Astrocyte (in vitro differentiated cells and primary cell): ENCODE data around the gene SH2D4B. TPM values are rescaled to one million over a fixed set of nuclear protein-coding genes. Genes with fewer than 3 reads are reported as not detected.

ENCODE experiments used
- DNase-seq: peaks from one replicate; pipeline ENCODE4 v3.0.0-alpha.2; 2010; ENCODE audit warnings: low read depth
- FAIRE-seq: peaks from 2 replicates; lab custom pipeline; 2011; peaks lifted over from hg19 to GRCh38; lab: Jason Lieb, UNC
- H2AFZ ChIP-seq: 2 replicates; pipeline ENCODE4 v1.6.0; 2012; ENCODE audit warnings: low read depth, low read length, inconsistent platforms
- H3K27ac ChIP-seq: 2 replicates; pipeline ENCODE4 v1.5.1; 2011; ENCODE audit warnings: low read depth, low read length, inconsistent platforms
- H3K27me3 ChIP-seq: 2 replicates; pipeline ENCODE4 v1.6.0; 2011; ENCODE audit warnings: low read length, inconsistent platforms; ENCODE audit not compliant: insufficient read depth
- H3K36me3 ChIP-seq: 2 replicates; pipeline ENCODE4 v1.5.1; 2011; ENCODE audit warnings: low read length, inconsistent platforms; ENCODE audit not compliant: insufficient read depth
- H3K4me1 ChIP-seq: 2 replicates; pipeline ENCODE4 v1.5.1; 2011; ENCODE audit warnings: low read length, inconsistent platforms; ENCODE audit not compliant: insufficient read depth
- H3K4me2 ChIP-seq: 2 replicates; pipeline ENCODE4 v1.6.0; 2012; ENCODE audit warnings: low read length, inconsistent platforms
- H3K4me3 ChIP-seq: 2 replicates; pipeline ENCODE4 v1.5.1; 2011; ENCODE audit warnings: low read depth, mild to moderate bottlenecking, low read length, inconsistent platforms; ENCODE audit not compliant: insufficient read depth
- H3K79me2 ChIP-seq: 2 replicates; pipeline ENCODE4 v1.6.0; 2012; ENCODE audit warnings: mild to moderate bottlenecking, low read length, inconsistent platforms; ENCODE audit not compliant: insufficient read depth
- H3K9ac ChIP-seq: 2 replicates; pipeline ENCODE4 v1.6.0; 2012; ENCODE audit warnings: mild to moderate bottlenecking, low read length, inconsistent platforms
- H3K9me3 ChIP-seq: 2 replicates; pipeline ENCODE4 v1.5.1; 2012; ENCODE audit warnings: low read depth, mild to moderate bottlenecking, low read length, inconsistent platforms; ENCODE audit not compliant: insufficient read depth
- H4K20me1 ChIP-seq: 2 replicates; pipeline ENCODE4 v1.6.0; 2012; ENCODE audit warnings: low read length, inconsistent platforms; ENCODE audit not compliant: insufficient read depth
- H3K27ac Mint-ChIP-seq: one replicate; pipeline ENCODE4 v1.8.0; 2021; ENCODE audit warnings: mild to moderate bottlenecking, mixed read lengths; ENCODE audit not compliant: unreplicated experiment
- H3K27me3 Mint-ChIP-seq: one replicate; pipeline ENCODE4 v1.8.0; 2021; ENCODE audit warnings: low read depth, mixed read lengths; ENCODE audit not compliant: unreplicated experiment
- H3K36me3 Mint-ChIP-seq: one replicate; pipeline ENCODE4 v1.8.0; 2021; ENCODE audit warnings: low read depth, mixed read lengths; ENCODE audit not compliant: unreplicated experiment
- H3K4me1 Mint-ChIP-seq: one replicate; pipeline ENCODE4 v1.8.0; 2021; ENCODE audit warnings: low read depth, mixed read lengths; ENCODE audit not compliant: unreplicated experiment
- H3K4me3 Mint-ChIP-seq: one replicate; pipeline ENCODE4 v1.8.0; 2021; ENCODE audit warnings: mild to moderate bottlenecking, moderate library complexity, mixed read lengths; ENCODE audit not compliant: unreplicated experiment
- H3K9me3 Mint-ChIP-seq: one replicate; pipeline ENCODE4 v1.8.0; 2021; ENCODE audit warnings: mild to moderate bottlenecking, mixed read lengths; ENCODE audit not compliant: unreplicated experiment
- EZH2 ChIP-seq: IDR thresholded peaks from 2 replicates; pipeline ENCODE4 v1.6.1; 2012; ENCODE audit warnings: mild to moderate bottlenecking, low read length, inconsistent platforms; ENCODE audit not compliant: insufficient read depth
- total RNA-seq: library from RNA; stranded (reverse); gene quantifications from 2 replicates; pipeline ENCODE4 v1.2.1, GENCODE V29; 2021
- TF ChIP-seq, protein P1 (sequence below): IDR thresholded peaks from 2 replicates; pipeline ENCODE4 v1.5.1; 2011; ENCODE audit warnings: low read depth, mild to moderate bottlenecking, inconsistent platforms, low read length, moderate library complexity; ENCODE audit not compliant: insufficient read depth

Gene SH2D4B
- total RNA-seq, 1 donor from 2014 or later = 0.07 TPM

DNA sequence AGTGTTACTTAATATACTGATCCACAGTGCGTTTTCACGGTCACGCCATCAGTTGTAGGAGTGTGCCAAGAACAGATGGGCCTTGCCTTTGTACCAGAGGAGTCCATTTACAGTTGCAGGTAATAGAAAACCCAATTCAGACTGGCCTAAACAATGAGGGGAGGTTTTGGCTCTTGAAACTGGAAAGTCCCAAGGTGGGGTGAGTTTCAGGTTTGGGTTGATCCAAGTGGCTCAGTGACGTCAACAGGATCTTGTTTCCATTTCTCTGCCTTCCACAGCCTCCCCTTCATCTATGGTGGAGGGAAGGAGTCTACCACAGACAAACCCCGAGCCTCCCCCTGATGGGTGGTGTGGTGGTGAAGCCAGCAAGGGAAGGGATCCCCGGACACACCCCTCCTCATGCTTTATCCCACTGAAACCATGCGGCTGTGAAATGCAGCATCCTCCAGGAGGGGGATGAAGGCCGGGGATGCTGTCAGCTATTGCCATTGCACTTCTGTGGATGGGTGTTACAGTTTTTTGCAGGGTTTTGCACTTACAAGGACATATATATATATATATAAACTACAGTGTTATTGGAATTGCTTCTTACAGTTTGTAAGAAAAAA, 14.8 kb upstream of the SH2D4B start:
- Mint-ChIP-seq H3K4me1 (peaks cover 13% of the 10 kb centered on the region), H3K36me3 (peaks cover 12% of the 10 kb centered on the region), H3K27ac (no peak overlapping the region), H3K27me3 (no peaks in the 10 kb centered on the region), H3K4me3 (no peak overlapping the region), H3K9me3 (peaks cover under 1% of the 10 kb centered on the region)
- Histone ChIP-seq H3K4me2 (no peak overlapping the region), H3K4me3 (no peak overlapping the region), H2AFZ (no peak overlapping the region), H3K27ac (no peak overlapping the region), H3K27me3 (no peaks in the 10 kb centered on the region), H3K4me1 (peaks cover 4% of the 10 kb centered on the region), H3K9me3 (no peaks in the 10 kb centered on the region), H4K20me1 (peaks cover 3% of the 10 kb centered on the region), H3K9ac (no peak overlapping the region), H3K79me2 (no peaks in the 10 kb centered on the region), H3K36me3 (peaks cover 20% of the 10 kb centered on the region)
- TF ChIP-seq, protein P1, sequence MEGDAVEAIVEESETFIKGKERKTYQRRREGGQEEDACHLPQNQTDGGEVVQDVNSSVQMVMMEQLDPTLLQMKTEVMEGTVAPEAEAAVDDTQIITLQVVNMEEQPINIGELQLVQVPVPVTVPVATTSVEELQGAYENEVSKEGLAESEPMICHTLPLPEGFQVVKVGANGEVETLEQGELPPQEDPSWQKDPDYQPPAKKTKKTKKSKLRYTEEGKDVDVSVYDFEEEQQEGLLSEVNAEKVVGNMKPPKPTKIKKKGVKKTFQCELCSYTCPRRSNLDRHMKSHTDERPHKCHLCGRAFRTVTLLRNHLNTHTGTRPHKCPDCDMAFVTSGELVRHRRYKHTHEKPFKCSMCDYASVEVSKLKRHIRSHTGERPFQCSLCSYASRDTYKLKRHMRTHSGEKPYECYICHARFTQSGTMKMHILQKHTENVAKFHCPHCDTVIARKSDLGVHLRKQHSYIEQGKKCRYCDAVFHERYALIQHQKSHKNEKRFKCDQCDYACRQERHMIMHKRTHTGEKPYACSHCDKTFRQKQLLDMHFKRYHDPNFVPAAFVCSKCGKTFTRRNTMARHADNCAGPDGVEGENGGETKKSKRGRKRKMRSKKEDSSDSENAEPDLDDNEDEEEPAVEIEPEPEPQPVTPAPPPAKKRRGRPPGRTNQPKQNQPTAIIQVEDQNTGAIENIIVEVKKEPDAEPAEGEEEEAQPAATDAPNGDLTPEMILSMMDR = no peak
- no peak for TF ChIP-seq EZH2
- FAIRE-seq (no peak), DNase-seq (no peak)

DNA sequence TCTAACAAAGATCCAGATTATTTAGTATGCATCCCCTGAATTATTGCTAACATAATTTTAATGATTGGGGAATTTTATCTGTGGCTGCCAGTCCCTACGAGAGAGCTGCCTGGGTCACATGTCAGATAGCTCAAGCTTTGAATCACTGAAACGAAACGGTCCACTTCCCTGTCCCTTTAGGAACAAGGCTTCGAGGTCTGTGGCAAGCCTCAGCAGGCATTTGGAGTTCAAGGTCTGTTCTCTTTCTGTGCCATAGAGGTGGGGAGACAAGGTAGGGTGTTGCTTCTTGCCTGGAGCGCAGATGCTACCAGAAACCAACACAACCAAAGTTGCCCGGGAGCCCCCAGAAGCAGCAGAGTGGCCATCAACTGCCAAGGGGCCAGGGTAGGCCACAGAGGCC, 13.9 kb upstream of the SH2D4B start:
- H3K27ac Mint-ChIP-seq = no peak overlapping the region
- no peak for FAIRE-seq

More for the DNA sequence above, 13.9 kb upstream of the SH2D4B start:
- Histone ChIP-seq H2AFZ (no peak overlapping the region), H3K36me3 (peaks cover 16% of the 10 kb centered on the region), H3K4me2 (no peak overlapping the region), H3K4me3 (no peak overlapping the region), H3K9me3 (no peaks in the 10 kb centered on the region), H3K27me3 (no peaks in the 10 kb centered on the region), H3K9ac (no peak overlapping the region), H3K4me1 (no peaks in the 10 kb centered on the region), H3K79me2 (no peaks in the 10 kb centered on the region), H4K20me1 (peaks cover 3% of the 10 kb centered on the region), H3K27ac (no peak overlapping the region)
- Mint-ChIP-seq H3K9me3 (peaks cover 2% of the 10 kb centered on the region), H3K27me3 (no peaks in the 10 kb centered on the region), H3K36me3 (peaks cover 12% of the 10 kb centered on the region), H3K4me3 (no peak overlapping the region), H3K4me1 (peaks cover 13% of the 10 kb centered on the region)
- TF ChIP-seq, protein P1 = no peak
- no peak for TF ChIP-seq EZH2
- DNase-seq = no peak
